Measurements from ENCODE around the gene KLHL3.
"Not testable (repeated sequence)": the region's sequence is repeated elsewhere in the genome, so short reads cannot be mapped to it uniquely, and the experiment has no call there.

KLHL3 gene, protein sequence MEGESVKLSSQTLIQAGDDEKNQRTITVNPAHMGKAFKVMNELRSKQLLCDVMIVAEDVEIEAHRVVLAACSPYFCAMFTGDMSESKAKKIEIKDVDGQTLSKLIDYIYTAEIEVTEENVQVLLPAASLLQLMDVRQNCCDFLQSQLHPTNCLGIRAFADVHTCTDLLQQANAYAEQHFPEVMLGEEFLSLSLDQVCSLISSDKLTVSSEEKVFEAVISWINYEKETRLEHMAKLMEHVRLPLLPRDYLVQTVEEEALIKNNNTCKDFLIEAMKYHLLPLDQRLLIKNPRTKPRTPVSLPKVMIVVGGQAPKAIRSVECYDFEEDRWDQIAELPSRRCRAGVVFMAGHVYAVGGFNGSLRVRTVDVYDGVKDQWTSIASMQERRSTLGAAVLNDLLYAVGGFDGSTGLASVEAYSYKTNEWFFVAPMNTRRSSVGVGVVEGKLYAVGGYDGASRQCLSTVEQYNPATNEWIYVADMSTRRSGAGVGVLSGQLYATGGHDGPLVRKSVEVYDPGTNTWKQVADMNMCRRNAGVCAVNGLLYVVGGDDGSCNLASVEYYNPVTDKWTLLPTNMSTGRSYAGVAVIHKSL

DNA sequence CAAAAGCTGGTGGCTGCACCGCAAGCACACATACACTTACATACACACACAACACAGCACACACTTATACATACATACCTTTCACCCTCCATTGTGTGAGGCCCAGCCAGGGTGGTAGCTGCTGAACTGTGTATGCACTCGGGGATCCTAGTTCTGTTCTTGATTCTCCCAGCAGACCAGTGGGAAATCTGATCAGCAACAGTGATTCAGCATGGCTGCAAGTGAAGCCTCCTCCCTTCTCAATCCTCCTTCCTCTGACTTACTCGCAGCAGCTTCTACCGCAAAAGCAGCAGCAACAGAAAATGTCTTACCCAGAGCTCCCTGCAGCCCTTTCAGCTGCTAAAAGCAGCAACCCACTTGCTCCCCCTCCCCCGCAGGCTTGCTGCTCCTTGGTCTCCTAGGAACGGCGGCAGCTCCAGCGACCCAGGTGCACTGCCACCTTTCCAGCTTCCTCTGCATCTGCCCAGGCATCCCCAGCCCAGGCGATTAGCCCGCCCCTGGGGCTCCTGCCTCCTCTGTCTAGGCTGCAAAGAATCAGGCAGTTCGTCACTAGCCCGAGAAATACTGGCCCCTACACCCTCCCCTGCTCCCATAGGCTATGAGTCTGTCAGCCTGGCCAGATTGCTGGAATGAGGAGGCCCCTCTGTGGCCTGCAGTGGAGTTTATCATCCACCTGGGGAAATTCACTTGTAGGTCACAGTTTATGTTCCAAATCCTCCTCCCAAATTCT, at the start of gene KLHL3:
Gene KLHL3 (minus strand): TSS at position 535 of the 730 bp plus-strand sequence. CDS start 443 bp downstream, at position 92.
- DNase-seq (ENCODE audit: low read depth), result no peak

DNA sequence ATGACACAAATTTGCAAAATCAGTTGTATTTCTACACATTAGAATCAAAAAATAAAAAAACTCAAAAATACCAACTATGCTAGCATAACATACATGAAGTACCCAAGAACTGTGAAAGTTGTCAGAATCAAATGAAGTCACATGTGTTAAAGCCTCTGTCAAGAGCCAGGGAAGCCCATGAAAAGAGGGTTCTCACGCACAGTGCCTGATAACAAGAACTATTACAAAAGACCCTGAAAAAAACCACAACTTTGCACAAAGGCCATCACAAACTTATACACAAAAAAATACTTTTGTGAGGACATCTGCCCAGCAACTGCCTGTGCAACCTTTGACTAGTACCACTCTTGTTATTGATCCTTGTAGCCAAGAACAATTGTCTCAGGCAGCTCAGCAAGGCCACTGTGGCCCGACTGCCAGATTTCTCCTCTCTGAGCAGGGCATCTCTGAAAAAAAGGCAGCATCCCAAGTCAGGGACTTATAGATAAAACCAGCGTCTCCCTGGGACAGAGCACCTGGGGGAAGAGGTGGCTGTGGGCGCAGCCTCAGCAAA, 47.2 kb upstream of the KLHL3 start:
- no peak for DNase-seq (ENCODE audit: low read depth)

DNA sequence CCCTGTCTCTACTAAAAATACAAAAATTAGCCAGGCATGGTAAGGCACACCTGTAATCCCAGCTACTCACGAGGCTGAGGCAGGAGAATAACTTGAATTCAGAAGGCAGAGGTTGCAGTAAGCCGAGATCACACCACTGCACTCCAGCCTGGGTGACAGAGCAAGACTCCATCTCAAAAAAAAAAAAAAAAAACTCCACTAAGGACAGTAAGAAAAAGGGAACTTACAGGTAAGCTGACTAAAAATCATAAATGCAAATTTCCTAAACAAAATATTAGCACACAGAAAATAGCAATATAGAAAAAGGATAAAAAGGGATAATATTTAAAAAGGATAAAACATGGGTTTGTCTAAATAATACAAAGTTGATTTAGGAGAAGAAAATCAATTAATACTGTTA, 46.2 kb upstream of the KLHL3 start:
- DNase-seq (ENCODE audit: low read depth), result no peak

DNA sequence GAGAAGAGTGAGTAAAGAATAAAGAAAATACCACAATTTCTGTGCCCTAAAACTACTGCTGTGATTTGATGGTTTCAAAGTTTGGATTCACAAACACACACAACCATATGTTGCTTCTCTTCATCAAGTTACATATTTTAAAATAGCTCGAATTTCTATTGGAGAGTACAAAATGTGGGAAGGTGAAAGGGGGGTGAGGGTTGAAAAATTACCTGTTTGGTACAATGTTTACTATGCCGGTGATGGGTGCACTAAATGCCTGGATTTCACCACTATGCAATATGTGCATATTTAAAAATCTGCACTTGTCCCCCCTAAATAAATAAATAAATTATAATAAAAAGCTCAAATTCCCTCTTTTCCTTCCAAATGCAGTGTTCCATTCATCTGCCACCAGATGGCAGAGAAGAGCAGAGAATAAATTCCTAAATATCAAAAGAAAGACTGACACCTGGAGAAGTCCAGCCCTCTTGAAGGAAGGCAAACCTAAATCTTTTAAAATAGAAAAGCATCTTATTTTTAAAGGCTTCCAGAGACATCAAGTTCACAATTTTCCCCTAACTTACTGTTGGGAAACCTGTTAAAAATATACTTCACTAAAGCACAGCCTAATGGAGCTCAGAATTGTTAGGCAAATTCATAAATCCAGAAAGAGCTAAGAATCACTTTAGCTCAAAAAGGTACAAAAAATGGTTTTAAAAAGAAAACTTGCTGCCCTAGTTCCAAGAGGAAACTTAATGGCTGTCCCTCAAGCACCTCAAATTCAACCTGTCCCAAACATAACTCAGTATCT, 43.1 kb upstream of the KLHL3 start:
- peak; percentile 24 for DNase-seq (ENCODE audit: low read depth)

DNA sequence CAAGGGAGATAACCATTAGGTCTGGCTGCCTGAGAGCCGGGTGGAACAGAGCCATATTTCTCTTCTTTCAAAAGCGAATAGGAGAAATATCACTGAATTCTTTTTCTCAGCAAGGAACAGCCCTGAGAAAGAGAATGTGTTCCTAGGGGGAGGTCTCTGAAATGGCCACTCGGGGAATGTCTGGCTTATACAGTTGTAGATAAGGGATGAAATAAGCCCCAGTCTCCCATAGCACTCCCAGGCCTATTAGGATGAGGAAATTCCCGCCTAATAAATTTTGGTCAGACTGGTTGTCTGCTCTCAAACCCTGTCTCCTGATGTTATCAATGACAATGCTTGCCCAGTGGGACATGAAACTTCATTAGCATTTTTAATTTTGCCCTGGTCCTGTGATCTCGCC, 32.0 kb upstream of the KLHL3 start:
- DNase-seq (ENCODE audit: low read depth), result not testable (repeated sequence)

DNA sequence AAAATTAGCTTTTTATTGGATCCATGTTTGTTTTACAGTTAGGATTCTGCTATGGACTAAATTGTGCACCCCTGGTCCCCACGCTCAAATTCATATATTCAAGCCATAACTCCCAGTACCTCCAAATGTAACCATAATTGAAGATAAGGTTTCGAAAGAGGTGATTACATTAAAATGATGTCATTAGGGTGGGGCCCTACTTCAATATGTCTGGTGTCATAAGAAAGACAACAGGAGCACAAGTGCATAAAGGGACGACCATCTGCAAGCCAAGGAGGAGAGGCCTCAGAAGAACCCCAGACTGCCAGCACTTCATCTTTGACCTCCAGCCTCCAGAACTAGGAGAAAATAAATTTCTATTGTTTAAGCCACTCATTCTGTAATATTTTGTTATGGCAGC, 25.7 kb upstream of the KLHL3 start:
- DNase-seq (ENCODE audit: low read depth), result no peak

DNA sequence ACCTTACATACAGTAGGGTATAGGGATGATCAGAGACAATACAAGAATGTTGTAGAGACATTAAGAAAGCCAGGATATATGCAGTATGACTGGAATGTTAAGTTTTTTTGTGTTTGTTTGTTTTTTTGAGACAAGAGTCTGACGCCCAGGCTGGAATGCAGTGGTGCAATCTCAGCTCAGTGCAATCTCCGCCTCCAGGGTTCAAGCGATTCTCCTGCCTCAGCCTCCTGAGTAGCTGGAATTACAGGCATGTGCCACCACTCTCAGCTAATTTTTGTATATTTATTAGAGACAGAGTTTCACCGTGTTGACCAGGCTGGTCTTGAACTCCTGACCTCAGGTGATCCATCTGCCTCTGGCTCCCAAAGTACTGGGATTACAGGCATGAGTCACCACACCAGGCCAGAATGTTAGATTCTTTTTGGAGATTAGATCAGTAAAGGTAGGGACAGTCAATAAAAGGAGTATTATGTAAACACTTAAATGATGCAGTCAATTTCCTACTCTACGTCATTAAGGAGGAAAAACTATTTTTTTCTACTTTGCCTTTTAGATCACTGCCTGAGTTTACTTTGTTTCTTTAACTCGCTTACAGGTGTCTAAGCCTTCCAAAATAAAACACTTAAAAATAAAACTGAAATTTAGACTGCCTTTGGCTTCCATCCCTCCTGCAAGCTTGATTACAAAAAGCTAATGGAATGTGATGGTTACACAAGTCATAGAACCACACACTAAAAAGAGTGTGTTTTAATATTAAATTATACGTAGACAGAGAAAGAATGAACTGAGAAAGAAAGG, 25.0 kb upstream of the KLHL3 start:
- no peak for DNase-seq (ENCODE audit: low read depth)

DNA sequence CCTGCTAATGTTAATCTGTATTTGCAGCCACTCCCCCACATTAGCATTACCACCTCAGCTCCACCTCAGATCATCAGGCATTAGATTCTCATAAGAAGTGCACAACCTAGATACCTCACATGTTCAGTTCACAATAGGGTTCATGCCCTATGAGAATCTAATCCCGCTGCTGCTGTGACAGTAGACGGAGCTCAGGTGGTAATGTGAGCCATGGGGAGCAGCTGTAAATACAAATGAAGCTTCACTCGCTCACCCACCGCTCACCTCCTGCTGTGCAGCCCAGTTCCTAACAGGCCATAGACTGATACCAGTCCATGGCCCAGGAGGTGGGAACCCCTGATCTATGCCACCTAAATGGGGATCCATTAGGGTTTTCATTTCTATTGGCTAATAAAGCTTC, 24.4 kb upstream of the KLHL3 start:
- no peak for DNase-seq (ENCODE audit: low read depth)

DNA sequence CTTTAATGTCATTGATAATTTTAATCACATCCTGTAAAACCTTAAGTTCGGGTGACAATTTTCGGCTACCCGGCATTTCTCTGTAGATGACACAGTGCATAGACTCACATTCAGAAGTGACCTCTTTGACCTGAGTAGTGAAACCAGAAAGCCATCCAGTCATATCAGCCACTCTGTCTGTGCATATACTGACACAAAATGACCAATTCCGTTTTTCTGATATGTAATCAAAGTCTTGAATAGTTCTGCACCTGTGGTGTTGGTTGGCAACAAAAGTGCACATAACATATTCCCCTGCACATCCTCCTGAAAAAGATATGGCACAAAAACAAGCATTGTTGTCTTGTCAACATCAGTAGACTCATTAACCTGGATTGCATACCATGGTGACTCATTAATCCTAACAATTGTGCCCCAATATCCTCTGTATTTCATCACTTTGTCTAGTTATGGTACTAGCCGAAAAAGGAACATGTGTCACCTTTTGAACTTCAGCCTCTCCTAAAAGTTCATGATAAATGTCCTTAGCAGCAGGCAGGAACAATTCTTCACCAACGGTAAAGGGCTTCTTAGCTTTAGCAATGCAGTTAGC, 22.9 kb upstream of the KLHL3 start:
- no peak for DNase-seq (ENCODE audit: low read depth)

DNA sequence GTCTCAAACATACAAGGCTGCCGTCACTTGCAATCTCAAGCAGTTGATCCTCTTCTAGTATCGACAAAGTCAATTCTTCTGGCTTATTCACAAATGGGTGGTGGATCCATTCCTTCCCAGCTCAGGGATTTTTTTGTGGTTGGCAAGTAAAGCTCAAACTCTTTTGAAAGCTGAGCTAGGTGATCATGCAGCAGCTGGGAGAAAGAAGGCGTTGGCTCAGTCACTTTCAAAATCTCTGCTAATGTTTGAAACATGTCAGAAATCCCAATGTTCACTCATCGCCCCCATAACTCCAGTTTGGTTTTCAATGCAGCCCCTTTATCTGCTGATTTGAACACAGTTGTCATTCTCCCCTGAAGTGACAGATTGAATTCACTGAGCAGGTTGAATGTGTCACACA, 22.2 kb upstream of the KLHL3 start:
- no peak for DNase-seq (ENCODE audit: low read depth)

DNA sequence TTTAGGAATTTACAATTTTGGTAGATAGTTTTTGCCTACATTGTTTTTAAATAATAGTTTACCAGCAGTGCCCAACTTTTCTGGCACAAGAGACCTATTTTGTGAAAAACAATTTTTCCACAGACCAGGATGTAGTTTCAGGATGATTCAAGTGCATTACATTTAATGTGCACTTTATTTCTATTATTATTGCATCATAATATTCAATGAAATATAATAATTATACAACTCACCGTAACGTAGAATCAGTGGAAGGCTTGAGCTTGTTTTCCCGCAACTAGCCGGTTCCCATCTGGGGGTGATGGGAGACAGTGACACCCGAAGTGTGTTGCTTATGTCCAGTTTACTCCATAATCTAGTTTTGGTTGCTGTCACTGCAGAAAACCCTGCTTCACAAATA, 21.7 kb upstream of the KLHL3 start:
- no peak for DNase-seq (ENCODE audit: low read depth)

DNA sequence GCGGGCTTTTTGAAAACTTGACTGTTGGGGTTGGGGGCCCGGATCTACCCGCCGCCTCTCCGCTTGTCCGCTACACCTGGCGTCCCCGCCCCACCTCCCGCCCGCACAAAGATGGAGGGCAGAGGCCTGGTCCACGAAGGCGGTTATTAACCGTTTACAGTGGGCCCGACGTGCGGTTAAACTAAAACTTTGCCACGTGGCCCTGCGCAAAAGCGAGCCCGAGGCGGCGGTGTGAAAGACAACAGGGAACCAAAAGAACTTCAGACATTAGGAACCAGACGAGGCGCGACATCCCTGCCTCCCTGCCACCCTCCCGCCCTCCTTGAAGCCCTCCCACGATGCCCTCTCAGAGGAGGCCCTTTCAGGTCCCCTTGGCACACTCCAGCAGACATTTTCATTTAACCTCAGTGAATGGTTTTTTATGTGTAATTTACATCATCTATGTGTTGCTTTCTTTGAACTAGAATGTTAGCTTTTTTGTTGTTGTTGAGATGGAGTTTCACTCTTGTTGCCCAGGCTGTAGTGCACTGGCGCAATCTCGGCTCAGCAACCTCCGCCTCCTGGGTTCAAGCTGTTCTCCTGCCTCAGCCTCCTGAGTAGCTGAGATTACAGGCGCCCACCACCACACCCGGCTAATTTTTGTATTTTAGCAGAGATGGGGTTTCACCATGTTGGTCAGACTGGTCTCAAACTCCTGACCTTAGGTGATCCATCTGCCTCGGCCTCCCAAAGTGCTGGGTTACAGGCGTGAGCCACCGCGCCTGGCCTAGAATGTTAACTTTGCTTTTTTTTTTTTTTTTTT, 19.3 kb upstream of the KLHL3 start:
- no peak for DNase-seq (ENCODE audit: low read depth)

DNA sequence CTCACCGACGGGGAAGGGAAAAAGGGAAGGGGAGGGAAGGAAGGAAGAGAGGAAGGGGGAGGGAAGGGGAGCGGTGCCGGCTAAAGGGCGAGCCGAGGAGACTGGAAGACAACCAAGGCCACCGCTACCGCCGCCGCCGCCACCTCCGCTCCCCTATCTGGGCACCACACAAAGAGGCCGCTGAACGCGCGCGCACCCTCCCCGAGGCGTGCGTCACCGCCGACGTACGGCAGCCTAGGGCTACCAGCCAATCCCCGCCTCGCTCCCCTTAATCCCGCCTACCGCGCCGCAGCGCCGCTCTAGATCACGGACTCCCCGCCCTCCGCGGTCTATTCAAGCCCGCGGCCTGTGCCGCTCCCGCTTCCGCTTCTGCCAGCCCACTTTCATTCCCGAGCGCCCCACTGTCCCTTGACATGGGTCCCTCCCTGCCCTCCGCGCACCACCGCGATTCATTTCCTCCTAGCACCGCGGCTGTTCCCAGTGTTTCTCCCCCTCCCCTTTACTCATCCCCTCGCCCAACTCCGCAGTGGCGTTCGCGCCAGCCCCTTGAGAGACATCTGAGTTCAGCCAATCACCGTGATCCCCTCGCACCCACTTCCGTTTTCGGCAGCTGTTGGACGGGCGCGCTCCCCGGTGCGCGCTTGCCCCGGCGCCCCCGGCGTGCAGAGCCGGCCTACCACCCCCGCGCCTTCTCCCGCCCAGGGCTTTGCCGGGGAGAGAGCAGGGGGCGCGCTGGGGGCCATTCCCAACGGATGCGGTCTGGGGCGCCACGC, 18.5 kb upstream of the KLHL3 start, which contains the start of gene HNRNPA0:
Gene HNRNPA0 (minus strand): TSS at position 176 of the 773 bp plus-strand sequence. CDS start 297 bp downstream, outside the sequence.
- peak; percentile 96 for DNase-seq (ENCODE audit: low read depth)

DNA sequence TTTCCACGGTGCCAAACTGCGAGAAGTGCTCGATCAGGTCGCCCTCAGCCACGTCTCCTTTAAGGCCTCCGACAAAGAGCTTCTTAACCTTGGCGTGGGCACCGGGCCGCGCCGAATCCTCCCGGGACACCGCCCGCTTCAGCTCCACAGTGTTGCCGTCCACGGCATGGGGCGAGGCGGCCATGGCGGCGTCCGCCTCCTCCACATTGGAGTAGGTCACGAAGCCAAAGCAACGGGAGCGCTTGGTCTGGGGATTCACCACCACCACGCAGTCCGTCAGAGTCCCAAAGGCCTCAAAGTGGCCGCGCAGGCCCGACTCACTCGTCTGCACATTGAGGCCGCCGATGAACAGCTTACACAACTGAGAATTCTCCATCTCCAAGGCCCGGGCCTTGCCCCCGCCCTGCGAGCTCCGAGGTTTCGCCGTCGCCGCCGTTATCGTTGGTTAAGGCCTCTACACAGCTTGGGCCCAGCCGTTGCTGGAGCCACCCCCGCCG, 17.9 kb upstream of the KLHL3 start:
- no peak for DNase-seq (ENCODE audit: low read depth)

DNA sequence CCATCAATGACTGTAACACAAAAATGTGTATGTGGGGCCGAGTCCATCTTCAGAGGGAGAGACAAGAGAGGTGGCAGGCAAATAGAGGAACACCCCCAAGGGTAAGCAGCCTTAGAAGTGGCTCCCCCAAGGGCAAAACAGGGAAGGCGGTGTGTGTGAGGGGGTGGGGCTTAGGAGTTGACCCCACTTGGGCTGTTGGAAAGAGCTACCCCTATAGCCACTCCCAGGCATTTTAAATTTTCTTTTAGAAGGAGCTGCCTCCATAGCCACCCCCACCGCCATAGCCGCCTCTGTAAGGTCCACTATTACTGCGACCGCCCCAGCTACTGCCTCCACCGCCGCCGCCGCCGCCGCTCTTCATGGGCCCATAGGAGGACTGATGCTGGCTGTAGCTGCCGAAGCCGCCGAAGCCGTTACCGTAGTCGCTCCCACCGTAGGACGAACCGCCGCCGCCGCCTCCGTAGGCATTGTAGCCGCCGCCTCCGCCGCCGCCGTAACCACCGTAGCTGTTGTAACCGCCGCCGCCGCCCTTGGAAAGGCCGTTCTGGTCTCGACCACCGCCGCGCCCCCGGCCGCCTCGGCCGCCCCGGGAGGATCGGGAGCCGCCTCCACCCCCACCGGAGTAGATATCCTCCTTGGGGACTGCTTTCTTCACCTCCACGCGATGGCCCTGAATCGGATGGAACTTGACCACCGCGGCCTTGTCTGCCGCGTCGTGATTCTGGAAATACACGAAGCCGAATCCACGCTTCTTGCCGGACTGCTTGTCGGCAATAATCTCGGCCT, 17.2 kb upstream of the KLHL3 start:
- DNase-seq (ENCODE audit: low read depth), result no peak

DNA sequence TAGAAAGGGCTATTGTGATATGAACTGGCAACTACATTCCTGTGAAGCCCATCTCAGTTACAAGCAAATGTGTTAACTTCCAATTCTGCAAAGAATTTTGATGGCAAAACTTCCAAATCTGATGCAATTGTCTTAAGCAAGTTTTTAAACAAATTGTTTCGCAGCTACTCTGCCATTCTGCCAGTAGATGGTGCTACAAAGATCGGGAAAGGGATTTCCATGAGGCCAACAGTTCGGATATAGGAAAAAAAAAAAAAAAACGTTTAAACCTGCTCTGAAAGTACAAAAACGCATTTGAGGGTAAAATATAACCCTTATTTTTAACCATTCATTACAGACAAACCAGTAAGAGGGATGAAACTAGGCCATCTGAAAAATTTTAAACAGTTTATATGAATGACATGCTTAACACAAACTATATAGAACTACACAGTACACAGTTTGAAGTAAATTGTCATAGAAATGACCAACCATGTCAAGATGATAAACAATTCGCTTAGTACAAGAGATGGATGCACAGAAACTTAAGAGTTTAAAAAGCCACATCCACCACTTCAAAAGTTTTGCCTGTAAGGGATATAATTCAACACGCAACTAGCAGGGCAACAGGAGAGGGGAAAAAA, 16.1 kb upstream of the KLHL3 start:
- peak; percentile 83 for DNase-seq (ENCODE audit: low read depth)

DNA sequence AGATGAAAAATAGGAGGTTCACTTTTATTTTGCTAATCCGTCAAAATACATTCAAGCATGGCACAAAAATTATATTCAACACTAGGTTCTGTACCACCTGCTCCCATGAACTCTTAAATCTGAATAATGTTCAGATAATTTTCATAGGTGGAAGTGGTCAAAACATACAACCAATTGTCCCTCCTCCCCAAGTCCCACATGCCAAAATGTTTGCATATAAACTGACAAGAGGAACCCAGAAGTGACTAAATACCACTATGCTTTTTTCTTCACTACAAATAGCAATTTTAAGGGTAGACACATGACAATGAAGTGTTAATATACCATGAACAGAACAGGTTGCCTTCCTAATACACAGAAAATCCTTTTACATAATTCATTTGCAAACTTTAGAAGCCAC, 14.5 kb upstream of the KLHL3 start:
- DNase-seq (ENCODE audit: low read depth), result no peak

Data from fibroblast of the conjunctiva (primary cell).